Globus pallidus (tissue), 1 donor: Measurements from ENCODE around the gene PDSS2.
A peak's percentile ranks its signal among the peaks of the same experiment; 100 is the strongest.
"Not testable (repeated sequence)": the region's sequence is repeated elsewhere in the genome, so short reads cannot be mapped to it uniquely, and the experiment has no call there.

Experiments
- DNase-seq: peaks from one replicate; pipeline ENCODE4 v3.0.0-alpha.2; 2015; ENCODE audit warnings: low spot score

PDSS2 gene

GRCh38 chr6:107321793-107322192 is 137.6 kb downstream of the PDSS2 start:
- no peak for DNase-seq

- no peak for DNase-seq
Measured at GRCh38 chr6:107319906-107320530, 139.3 kb downstream of the PDSS2 start.

- DNase-seq = peak; percentile 63
Measured at GRCh38 chr6:107318100-107318736, 141.1 kb downstream of the PDSS2 start.

- DNase-seq = no peak
Measured at GRCh38 chr6:107315114-107315513, 144.2 kb downstream of the PDSS2 start.

- no peak for DNase-seq
Measured at GRCh38 chr6:107314531-107314939, 144.8 kb downstream of the PDSS2 start.

- DNase-seq = no peak
Measured at GRCh38 chr6:107313776-107314175, 145.6 kb downstream of the PDSS2 start.

- no peak for DNase-seq
Measured at GRCh38 chr6:107310362-107310761, 149.0 kb downstream of the PDSS2 start.

- DNase-seq = peak; percentile 11
Measured at GRCh38 chr6:107308677-107309076, 150.7 kb downstream of the PDSS2 start.

- DNase-seq = not testable (repeated sequence)
Measured at GRCh38 chr6:107305994-107306393, 153.4 kb downstream of the PDSS2 start.

GRCh38 chr6:107305391-107305790 is 154.0 kb downstream of the PDSS2 start:
- no peak for DNase-seq

- DNase-seq = no peak
Measured at GRCh38 chr6:107304421-107305025, 154.8 kb downstream of the PDSS2 start.

GRCh38 chr6:107293350-107293749 is 166.0 kb downstream of the PDSS2 start:
- no peak for DNase-seq

- peak; percentile 21 for DNase-seq
Measured at GRCh38 chr6:107292715-107293271, 166.6 kb downstream of the PDSS2 start.

- DNase-seq = peak; percentile 11
Measured at GRCh38 chr6:107290491-107290890, 168.9 kb downstream of the PDSS2 start.

- DNase-seq = not testable (repeated sequence)
Measured at GRCh38 chr6:107289258-107289657, 170.1 kb downstream of the PDSS2 start.

- DNase-seq = not testable (repeated sequence)
Measured at GRCh38 chr6:107285683-107286082, 173.7 kb downstream of the PDSS2 start.

GRCh38 chr6:107284805-107285204 is 174.6 kb downstream of the PDSS2 start:
- DNase-seq = no peak

- no peak for DNase-seq
Measured at GRCh38 chr6:107280791-107281190, 178.6 kb downstream of the PDSS2 start.

GRCh38 chr6:107280001-107280400 is 179.4 kb downstream of the PDSS2 start:
- not testable (repeated sequence) for DNase-seq

GRCh38 chr6:107275330-107275865 is 184.0 kb downstream of the PDSS2 start:
- DNase-seq = no peak

- no peak for DNase-seq
Measured at GRCh38 chr6:107274288-107274687, 185.1 kb downstream of the PDSS2 start.

- DNase-seq = no peak
Measured at GRCh38 chr6:107272246-107272645, 187.1 kb downstream of the PDSS2 start.
